Hepatic stellate cell (primary cell): ENCODE data around the gene PGBD5.

Experiments used
- DNase-seq: peaks from one replicate; pipeline ENCODE4 v3.0.0; 2011; ENCODE audit warnings: low spot score

The PGBD5 gene

DNA sequence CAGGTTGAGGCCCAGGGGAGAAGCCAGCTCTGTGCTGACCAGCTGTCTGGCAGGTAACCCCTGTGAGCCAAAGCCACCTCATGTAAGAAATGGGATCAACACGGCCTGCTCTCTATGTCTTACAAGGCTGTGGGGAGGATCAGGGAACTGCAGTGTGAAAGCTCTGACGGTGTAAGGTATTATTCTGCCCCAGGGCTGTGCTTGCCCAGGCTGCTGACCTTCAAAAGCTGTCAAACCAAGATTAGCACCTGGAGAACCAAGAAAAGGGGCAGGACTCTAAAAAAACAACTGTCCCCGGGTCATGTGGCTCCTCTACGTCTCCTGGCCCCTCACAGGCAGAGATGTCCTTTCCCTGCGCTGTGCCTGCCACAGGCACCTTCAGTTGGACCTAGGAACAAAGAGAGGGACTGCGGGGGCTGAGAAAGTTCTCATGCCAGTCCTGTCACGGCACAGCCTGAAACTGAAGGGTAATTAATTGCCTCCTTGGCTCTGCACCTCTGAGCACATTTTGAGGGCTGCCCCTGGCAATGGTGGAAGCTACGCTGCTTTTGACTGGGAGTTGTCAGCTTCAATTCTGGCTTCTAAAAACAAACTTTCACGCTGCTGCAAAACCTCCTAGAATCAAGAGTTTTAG, 77.6 kb downstream of the PGBD5 start:
- no peak for DNase-seq

DNA sequence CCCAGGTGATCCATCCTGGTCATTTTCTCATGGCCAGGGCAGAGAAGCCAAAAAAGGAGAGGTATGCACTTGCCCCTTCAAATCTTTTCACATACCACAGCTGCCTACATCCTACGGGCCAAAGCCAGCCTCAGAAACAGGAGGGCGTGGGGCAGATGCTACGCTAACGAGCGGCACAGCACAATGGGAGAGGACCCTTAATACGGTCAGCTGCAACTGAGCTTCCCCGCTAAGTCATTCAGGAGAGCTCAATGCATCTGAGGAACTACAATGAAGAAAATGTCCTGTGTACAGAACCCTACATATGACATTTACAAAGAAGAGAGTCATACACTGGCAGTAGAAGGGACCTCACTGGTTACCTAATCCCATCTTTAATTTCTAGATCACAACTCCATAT, 78.2 kb downstream of the PGBD5 start:
- DNase-seq, result no peak

DNA sequence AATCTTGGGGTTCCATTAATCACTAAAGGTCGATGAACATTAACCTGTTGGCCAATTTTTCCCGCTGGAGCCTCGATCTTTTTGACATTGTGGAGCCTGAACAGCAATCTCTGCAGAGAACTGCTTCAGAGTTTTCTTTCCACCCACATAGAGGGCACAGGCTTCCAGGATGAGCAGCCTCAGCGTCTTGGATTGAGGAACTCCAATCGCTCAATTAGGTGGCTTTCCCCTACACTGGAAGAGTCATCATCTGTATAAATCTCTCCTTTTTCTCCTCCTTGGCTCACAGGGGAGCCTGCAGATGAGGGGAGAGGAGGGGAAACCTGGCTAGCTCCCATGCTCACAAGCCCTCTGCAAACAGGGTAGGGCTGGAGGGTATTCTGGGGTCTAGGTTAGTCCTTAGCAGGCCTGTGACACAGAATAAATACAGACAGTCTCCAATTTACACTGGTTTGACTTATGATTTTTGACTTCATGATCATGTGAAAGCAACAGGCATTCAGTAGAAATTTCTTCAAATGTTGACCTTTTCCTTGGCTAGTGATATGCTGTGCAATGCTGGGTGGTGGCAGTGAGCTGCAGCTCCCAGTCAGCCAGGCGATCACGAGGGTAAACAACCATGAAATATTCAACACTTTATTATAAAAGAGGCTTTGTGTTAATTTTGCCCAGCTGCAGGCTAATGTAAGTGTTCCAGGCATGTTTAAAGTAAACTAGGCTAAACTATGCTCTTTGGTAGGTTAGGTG, 80.8 kb downstream of the PGBD5 start:
- DNase-seq, result no peak

DNA sequence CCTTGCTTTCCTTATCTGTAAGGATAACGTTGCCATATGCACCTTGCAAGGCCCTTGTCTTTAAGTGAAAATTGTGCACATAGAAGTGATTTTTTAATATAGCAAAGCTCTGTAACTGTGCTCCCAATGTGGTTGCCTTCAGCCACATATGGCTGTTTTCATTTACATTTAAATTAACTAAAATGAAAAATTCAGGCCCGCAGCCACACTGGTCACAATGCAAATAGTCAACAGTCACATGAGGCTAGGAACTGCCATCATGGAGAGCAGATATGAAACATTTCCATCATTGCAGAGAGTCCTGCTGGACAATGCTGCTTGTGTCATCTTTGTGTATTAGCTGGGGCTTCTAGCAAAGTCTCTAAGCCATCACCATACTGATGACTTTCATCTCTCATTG, 83.4 kb downstream of the PGBD5 start:
- DNase-seq, result no peak

DNA sequence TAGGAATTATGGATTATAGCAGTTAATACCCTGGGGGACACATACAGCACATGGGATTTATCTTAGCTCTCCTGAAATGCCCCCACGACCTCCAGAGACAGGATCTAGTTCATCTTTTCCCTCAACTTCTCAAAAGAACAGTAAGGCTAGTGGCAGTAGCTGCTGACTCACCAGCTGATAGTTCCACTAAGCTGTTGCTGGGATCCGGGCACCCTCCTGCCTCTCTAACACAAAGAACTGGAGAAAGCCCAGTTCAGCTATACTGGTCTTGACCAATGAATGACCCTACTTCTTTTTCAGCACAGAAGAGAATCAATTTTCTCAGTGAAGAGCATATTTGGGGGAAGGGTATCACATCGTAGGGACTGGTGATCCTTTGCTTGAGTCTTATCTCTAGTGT, 84.1 kb downstream of the PGBD5 start:
- DNase-seq, result no peak

DNA sequence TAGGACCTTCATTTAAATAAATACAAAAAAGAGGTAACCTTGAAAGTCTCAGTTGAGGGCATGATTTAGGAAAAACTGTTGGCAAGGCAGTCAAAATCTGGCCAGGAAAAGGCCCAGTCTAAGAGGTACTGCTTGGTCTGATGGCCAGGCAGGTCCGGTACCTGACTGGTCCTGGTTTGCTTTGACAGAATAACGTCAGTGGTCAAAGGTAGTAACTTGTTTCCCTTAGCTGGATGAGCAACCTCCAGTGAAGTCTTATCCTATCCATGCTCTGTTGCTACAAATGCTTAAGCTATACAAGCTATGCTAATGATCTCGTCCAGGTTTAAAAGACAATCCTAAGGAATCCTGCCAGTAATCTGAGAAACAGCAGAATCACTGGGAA, 85.0 kb downstream of the PGBD5 start:
- DNase-seq, result no peak

DNA sequence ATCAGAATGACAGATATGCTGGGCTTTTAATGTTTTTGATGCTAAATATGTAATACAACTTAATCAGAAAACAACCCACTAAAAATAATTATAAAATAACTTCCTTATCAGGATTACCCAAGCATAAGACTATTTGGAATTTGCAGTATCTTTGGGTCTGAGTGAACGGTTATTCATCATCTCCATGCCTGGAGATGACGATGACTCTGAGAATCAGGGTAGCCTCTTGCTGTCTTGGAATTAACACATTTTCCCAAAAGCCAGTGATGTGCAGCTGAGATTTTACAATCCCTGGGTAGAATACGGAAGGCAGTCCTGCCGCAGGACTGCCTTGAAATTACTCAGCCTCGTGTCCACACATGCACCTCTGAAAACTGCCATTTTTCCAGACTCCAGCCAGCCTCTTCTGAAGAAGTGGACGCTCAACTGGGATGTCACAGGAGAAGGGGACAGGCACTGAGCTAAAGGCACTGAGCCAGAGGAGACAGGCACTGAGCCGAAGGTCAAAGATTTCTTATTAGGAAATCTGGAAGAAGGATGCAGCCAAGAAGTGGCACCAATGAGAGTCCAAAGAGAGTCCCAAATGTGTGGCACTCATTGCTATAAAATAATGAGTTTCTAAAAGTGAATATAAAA, 85.5 kb downstream of the PGBD5 start:
- DNase-seq, result no peak

DNA sequence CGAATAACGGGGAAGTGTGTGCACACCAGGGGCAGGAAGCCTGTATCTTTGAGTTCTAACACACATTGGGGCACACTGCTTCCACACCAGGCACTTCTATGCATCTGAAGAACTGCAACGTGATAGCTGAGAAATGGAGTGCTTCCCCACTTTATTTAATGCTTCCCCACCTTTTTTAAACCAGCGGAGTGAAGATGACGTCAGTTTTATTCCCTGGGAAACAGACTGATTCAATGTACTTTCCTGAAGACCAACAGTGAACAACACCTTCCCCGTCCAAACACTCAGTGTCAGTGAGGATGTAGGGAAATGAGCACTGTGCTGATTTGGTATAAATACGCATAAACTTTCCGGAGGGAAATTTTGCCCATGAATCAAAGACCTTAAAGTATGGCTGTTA, 87.1 kb downstream of the PGBD5 start:
- DNase-seq, result no peak

DNA sequence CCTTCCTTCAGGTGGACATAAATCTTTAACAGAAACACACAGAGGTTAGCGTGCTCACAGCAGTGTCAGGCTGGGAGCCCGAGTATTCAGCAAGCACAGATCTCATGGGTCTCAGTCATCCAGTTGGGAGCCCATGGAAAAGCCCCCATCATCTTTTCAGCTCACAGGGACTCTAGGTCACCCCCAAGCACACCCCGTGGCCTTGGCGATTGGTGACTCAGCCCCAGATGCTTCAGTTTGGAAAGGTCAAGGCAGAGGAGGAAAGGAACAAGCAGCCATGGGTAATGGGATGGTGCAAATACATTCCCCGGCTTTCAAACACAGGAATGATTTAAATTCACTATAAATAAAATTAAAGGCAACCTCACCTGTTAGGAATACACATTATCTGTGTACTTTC, 88.9 kb downstream of the PGBD5 start:
- no peak for DNase-seq

DNA sequence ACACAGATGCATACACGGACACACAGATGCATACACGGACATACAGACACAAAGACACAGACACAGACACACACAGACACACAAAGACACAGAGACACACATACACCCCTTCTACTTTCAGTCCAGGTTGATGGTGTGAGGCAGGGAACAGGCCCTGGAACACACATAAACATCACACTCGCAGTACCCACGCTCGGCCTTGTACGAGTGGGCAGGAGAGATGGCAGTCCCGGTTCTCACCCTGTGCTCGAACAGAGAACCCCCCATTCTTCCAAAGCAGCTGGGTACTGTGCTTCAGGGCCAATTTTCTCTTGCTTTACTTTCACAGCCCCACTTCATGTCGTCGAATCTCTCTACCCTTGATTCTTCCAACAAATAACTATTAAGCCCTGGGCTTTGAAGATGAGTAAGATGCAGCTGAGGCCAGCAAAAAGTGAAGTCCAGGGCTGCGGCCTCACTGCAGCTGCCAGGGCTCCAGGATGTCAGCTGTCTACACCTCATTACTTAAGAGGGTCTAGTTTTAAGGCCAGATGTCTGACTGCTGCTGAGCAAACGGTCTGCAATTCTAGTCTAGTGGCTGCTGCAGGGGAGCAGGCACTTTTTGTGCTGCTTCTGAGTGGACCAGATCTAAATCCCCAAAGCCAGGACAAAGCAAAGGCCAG, 90.1 kb downstream of the PGBD5 start:
- no peak for DNase-seq

DNA sequence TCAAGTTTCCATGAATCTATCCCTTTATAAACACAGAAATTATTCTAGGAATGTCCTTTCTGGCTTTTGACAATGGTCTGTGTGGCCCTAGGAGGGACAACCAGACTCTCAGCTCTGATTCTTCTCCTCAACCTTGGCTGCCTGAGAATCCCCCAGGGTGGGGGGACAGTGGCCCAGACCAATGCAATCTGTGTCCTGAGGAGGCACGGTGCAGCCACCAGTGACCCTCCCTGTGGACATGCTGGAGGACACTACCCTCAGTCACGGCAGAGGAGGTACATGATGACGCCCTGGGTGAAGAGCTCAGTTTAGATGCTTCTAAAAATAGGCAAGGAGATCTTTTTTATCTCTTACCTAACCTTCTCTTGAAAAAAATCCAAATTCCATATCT, 91.7 kb downstream of the PGBD5 start:
- DNase-seq, result no peak

DNA sequence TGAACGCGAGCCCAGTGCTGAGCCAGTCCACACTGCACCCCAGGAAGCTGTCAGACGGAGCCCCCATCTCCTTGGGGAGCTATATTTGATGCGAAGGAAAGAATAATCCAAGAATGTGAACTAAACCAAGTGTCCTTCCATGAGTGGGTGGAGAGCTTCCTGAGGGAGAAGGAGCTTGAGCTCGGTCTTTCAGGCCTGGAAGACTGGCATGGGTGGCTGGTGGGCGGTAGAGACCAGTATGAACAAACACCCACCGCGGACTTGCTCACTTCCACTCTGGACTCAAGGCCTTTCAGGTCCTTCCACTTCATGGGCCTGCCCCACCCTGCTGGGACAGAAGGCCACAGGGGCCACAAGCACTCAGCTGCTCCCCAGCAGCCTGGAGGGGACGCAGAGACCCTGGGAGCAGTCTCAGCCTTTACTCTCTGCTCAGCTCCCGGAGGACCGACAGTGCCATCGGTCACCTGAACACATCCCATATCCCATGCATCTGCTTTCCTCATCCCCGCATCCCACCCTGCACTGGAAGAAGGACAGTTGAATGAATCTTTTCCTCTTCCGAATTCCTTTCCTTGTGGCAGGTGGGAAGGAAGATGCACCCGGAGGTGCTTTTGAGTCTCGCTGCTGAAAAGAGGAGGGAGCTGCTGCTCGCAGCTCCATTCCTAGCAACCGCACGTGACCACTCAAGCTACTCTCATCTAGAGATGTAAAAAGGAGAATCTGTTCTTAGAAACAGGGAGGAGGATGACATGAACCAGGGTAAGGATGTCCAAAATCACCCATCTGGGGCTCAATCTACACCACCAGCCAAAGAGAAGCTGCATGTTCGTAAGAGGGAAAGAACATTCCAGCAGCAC, 92.3 kb downstream of the PGBD5 start:
- DNase-seq, result no peak

DNA sequence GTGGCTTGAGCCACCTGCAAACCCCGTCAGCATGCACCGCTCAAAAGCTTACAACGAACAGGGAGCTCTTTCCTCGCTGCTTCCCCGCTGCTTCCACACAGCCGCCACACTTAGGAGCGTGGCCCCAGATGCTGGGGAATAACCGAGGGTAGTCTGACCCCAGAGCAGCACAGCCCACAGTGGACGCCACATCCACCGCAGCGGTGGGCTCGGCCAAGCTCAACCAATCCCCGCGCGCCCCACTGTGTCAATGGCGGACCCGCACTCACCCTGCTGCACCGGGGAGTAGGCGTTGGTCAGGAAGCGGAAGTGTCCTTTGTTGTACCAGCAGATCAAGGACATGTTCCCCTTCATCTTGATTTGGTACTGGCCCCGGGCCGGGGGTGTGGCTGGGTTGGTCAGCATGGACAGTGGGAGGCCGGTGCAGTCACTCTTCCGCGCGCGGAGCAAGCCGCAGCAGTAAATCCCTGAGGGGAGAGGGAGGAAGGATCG, 93.5 kb downstream of the PGBD5 start:
- no peak for DNase-seq

DNA sequence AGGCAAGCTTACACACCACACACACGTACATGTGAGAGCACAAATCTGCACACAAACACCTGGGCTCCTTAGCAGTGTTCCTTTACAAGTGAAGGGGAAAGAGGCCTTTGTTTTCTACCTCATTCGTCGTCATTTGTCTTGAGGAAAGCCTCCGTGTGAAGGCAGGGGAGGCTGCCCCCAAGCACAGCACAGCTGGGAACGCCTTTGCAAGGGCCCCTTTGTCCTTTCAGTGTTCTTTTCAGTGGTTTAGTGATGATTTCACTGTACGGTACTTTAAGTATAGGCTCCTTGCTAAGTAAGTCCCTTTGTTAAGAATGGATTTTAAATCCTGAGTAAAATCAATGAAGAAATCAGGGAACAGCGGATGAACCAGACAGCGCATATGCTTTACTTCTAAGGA, 94.1 kb downstream of the PGBD5 start:
- no peak for DNase-seq

DNA sequence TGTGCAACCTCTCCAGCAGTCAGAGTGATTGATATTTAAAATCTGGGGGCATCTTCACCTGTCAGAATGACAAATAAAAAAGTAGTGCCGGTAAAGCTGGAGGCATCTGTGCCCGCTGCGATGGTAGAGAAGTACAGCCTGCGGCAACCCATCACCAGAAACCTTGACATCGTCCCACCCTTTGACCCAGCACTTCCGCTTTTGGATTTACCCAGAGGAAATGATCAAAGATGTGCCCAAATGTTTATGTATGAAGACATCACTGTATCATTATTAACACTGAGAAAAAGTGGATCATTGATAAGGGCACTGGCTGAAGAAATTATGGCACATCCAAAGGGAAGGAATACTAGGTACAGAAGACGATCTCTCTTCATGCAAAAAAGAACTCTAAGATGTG, 96.0 kb downstream of the PGBD5 start:
- no peak for DNase-seq

DNA sequence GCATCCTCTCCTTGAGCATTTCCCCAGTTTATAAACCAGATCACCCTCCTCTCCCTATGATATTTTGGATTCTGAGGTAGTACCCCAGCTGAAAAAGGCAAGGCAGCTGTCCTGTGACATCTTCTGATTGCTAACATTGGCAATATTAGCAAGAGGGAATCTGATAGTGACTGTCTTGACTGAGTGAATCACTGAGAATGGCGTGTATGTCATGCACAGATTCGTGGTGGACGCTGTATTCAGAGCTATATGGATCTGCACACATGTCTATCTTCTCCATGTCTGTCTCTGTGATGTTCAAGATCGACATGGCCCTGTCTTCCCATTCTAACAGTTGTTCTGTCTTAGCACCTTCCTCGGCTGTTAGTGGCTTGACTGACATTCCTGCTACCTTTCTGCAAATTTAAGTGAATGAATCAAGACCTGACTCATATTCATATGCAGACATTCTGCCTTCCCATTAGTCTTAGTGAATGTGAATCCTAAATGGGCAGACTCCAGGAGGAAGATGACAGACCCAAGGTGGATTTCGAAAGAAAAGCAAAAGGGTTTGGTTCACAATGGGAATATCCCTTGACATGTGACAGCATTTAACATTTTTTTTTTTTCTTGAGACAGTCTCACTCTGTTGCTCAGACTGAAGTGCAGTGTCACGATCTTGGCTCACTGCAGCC, 97.7 kb downstream of the PGBD5 start:
- DNase-seq, result no peak

DNA sequence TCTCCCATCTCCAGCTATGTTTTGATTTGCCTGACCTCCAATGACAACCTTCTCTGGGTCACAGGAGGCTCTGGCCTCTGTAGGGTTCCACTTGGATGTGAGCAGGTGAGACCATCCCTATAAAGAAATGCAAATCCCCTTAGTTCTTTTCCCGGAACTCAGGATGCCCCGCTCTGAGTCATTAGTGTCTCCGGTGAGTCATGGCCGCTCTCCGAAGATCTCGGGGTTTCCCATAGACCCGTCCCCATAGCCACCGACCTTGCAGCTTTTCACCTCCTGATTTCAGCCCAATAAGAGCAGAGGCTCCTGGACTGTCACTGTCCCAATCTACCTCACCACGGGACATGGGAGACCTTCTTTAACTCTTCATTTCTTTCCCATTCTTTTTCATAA, 98.2 kb downstream of the PGBD5 start:
- DNase-seq, result no peak

DNA sequence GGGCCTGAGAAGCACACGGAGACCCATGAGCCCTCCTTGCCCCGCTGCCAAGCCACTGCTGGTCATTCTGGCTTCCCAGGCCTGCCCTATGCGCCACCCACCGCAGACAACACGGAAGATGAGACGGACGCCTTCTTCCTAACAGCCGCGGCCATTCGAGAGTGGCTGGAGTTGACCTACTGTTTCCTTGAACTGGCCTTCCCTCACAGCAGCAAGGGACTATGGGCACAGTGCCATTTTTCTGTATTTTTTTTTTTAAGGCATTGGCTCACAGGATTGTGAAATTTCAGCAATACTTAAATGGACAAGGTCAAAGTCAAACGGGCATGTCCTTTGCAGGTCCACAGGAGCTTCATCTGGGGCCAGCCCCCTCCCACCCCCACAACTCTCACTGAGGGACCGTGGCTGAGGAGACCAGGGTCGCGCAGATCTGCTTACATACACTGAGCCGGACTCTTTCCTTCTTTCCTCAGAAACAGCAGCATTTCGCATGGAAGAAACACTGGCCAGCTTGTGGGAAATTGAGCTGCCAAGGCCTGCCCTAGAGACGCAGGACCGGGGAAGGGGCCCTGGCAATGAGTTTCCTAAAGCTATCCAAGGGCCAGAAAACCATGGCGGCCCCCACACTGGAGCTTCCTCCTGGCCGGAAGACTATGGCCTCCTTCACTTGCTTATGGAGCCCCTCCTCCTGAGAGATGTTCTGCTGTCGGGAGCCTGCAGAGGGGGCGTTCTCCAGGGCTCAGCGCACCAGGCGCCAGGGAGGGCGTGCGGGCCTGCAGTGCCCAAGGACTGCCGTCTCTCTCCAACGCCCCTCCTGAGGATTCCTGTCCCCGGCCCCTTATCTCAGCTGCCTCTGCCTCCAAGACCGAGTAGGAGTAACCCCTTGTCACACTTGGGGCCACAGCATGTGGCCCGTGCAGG, 98.9 kb downstream of the PGBD5 start:
- no peak for DNase-seq

DNA sequence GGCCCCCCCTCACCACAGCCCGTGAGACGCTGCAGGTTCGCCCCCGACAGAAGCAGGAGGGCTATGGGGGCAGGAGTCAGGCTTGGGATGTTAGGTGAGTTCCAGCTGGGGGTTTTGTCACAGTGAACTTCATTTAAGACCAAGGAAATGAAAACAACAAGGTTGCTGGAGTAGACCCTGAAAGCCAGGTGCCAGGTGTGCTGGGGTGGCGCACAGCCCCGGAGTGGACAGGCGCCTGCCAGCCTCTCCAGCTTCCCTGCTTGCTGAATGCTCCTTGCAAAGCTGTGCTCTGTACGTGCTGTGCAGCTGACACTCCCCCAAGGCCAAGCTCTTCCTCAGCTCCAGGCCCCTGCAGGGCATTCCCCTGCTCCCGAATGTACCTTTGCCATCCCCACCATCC, 102.4 kb downstream of the PGBD5 start:
- no peak for DNase-seq

DNA sequence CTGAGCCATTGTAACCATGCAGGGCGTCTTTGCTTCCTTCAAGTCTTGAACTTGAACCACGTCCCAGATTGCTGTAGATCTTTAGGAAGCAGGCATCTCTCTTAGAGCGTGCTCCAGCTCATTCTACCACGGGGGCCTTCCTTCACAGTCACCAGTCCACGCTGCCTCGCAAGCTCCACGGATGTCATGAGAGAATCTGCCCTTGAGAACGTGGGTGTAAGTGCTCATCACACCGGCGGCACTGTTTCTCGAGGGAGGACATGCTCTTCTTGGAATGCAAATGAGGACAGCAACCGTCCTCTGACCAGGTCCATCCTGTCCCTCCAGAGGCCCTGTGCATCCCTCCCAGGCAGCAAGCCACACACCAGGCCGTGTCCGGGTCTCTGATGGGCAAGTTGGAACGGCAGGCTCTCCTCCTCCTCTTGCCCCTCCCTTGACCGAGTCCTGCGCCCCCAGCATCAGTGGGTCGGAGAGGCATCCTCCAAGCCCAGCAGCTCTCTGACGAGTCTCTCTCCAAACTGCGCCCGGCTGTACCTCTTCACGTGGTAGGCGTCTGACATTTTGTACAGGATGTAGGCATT, 103.1 kb downstream of the PGBD5 start:
- DNase-seq, result no peak
